Central memory CD4-positive, alpha-beta T cell (primary cell): ENCODE results near the gene ZNF610.

Experiments used
- DNase-seq: peaks from one replicate; pipeline ENCODE4 v3.0.0; 2022

The ZNF610 gene

GRCh38 chr19:52398081-52398441 is 62.0 kb downstream of the ZNF610 start:
- DNase-seq = no peak

GRCh38 chr19:52410276-52410675 is 74.2 kb downstream of the ZNF610 start:
- DNase-seq = no peak

- DNase-seq = no peak
These were observed 79.7 kb downstream of the ZNF610 start for GRCh38 chr19:52415711-52416110.
